Right renal pelvis (tissue), 4 donors: ENCODE measurements around the gene PRKCH. TPM values are rescaled to one million over a fixed set of nuclear protein-coding genes. Genes with fewer than 3 reads are reported as not detected.

Experiments
- DNase-seq, 4 donors: peaks; one replicate each; pipeline ENCODE4 v3.0.0-alpha.2; 2013; ENCODE audit warnings: low read depth in 4 of 4, low spot score in 3 of 4, missing footprints in 1 of 4
- polyA plus RNA-seq, 4 donors: library from polyadenylated mRNA; unstranded; fragments of 120-200 nt; gene quantifications; one replicate each; pipeline ENCODE4 v1.2.1, GENCODE V29; 2013; ENCODE audit not compliant: insufficient read length in 4 of 4

Gene PRKCH
- polyA plus RNA-seq, 4 donors, result 17.2 to 19.8 (median 18.4) TPM

DNA sequence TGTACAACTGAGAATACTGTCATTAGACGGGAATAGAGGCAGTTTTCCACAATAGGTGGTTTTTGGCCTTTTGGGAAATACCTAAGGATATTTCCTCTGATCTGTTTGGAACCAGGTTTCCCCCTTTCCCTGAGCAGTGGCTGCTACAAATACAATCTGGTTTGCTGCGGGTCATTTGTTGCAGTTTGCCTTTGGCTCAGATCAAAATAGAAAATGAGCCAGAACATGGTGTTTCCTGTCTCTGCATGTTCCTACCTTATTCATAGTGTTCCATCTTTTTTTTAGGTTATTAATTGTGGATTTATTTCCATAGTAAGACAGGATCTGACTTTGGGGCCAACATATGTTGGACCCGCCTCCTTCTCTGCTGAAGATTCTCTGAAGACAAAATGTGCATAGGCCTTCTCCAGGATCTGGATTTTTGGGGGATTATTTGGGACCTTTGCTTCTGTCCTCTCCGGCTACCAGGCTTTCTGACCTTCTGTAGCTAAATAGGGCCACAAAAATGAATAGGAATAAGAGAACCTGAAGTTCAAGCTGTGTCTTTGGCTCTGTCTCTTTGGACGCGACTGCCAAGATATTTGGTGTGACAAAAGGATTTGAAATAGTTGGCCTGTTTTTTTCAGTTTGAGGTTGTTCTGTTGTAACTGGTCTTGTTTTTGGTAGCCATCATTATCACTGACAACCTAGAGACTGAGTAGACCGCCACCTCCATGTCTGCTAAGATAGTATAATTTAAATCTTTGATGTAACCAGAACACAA, 146.9 kb downstream of the PRKCH start:
- no peak for DNase-seq

DNA sequence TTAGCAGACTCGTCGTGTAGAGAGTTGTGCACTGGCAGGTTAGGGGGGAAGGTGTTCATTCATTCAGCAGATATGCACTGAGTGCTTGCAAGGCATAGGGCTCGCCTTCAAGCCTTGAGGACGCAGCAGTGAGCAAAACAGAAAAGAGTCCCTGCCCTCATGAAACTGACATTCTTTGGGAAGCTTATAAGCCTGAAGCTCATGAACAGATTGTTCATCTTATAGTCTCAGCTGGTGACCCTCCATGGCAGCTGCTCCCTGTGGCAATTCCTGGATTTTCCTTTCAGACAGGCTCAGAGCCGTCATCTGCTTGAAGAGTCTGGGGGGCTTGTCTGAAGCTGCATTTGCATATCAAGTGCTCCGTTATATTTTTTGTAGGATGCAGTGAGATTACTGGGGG, 148.4 kb downstream of the PRKCH start:
- no peak for DNase-seq

DNA sequence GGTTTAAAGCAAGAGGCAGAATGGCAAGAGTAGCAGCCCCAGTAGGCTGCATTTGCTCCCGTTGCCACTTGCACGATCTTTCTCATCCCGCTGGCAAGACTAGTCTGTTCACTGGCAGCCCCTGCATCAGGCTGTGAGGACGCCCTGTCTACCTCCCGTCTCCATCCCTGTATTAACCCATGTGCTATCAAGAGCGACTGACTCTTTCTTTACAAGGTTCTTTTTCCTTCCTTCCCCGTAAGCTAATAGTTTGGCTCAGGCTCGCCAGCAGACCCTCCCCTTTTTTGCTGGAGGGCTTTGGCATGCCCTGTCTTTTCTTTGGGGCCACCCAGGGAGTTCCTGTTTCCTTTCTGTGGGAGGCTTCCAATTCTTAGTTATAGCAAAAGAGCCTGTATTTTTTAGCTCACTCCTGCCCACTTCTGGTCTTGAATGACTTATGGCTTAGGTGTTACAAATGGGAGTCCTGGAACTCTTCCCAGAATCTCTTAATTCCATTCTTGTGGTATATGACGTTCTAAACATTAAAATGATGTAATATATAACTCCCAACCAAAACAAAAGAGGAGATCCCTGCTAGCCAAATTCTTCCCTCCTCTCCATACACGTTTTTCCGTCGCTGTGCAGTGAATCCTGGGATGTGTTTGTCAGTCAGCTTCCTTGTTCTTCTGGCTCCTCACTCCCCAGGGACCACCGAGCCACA, 149.0 kb downstream of the PRKCH start:
- no peak for DNase-seq

DNA sequence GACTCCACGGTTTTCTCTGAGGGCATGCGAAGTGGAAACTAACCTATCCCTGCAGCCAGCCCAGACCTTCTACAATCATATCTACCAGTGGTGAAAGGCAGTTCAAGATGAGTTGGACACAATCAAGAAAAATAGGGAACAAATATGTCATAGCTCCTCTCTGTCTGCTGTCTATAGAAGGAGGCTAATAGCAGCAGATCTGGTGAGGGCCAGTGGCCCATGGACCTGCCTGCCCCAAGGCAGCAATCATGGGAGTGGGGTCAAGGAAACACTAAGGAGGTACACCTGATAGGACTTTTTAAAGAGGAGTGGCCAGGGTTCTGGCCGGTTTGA, 149.5 kb downstream of the PRKCH start:
- no peak for DNase-seq

DNA sequence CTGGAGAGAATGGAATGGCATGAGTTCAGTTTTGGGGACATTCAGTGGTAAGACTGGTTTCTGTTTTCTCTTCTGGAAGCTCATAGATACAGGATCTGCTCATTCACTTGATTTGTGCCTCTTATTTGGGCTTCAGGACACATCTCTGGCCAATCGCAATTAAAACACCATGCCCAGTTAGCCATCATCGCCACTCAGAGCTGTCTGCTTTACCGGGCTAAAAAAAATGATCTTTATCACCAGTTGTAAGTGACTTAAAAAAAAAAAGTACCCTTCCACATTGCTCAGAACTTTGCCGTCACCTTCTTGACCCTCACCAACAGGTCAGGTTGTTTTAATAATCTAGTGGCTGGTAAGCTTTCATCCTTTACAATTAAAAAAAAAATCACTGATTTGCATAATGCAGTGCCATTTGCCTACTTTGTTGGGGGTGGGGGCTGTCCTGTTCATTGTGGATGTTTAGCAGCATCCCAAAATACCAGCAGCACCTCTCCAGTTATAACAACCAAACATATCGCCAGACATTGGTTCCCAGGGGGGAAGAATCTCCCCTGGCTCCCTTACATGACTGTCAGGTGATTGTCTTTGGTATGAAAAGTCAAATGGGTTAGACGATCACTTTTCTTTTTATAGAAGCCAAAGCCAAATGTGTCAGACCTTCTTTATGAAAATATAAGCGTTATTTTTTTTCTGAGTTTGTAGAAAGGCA, 150.1 kb downstream of the PRKCH start:
- no peak for DNase-seq

DNA sequence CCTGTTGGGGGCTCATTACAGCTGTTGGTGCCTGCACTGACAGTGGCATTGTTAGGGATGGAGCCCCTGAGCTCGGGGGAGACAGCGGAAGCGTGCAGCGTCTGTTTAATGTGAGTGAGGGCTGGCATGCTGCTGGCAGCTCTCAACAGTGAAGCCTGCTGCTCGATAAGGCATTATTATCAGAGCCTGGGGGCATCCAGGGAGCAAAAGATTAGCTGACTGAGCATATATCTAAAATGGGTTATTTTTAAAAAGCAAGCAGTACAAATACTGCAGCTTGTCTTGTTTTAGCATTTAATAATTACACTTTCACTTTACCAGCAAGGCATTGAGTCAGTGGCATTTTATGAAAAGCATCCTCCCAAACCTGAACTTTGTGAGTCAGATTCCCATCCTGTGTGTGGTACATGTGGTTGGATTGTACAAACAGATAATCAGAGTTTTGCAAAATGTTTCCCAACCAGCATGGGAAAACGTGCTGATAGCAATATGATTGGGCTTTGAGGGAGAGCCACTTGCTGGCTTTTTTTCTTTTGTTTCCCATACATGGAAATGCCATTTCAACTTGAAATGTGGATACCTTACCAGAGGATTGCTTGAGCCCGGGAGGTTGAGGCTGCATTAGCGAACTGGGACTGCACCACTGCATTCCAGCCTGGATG, 150.8 kb downstream of the PRKCH start:
- DNase-seq, result no peak

DNA sequence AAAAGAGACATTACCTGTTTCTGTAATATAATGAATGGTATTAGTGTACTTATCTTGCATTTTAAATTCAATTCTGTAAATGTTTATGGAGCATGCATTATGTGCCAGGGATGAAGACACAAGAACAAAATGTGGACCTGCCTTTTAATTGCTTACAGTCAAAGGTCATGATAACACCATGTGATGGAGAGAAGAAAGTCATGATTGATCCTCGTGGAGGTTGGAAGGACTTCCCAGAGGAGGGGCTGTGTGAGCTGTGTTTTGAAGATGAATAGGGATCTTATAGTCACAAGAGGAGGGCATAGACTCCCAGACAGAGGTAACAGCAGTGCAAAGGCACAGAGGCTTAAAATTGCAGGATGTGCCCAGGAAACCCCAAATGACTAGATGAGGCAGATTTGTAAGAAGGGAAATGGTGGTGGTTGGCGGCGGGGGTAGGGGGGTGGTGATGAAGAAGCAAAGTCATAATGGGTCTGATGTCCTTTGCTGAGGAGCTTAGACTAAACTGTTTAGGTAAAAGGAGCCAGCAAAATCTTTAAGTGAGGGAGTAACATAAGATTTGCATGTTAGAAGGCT, 151.5 kb downstream of the PRKCH start:
- DNase-seq, result no peak

DNA sequence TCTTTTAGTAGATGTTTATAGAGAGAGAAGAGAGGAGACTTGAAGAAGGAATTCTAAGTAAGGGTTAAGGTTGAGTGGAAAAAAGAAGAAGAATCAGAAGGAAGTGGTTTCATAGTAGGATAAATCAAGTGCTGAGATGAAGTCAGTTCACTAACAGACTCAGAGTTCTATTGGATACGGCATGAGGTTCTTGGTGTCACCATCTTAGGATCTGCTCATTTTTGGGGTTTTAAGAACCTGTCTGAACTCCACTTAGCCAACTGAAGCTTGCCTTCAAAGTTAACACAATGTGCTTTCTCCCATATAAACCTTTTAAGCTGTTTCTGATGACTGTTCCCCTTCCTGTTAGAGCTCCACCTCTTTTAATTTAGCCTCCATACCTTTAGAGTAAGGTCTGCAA, 152.6 kb downstream of the PRKCH start:
- DNase-seq, result no peak

DNA sequence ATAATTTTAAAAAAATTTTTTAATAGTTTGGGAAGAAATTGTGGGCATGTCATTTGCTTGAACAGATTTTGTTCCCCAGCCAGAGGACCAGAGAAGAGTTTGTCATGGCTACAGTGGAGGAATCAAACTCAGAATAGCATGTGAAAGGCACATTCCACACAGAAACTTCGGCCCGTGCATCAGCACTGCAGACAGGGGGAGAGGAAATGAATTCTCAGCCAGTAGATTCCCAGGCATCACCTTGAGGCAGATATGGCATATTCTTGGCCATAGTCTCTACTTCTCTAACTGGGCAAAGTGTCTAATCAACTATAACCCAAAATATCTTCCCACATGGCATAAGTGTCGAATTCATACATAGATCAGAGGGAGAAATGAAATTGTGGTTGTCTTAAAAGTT, 153.3 kb downstream of the PRKCH start:
- DNase-seq, result no peak

DNA sequence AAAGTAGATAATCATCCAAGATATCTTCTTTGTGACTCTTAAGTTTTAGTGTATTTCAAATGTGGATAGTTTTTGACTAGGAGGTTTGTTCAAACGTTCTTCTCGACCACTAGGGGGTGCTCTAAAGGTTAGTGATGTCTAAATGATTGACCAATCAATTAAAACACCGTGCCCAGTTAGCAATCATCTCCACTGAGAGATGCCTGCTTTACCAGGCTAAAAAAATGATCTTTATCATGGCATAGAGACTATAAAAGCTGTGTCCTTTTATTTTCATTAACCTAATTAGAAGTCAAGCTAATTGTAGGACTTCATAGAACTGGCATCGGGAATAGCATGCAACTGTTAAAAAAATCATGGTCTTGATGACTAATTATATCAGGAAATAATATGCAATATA, 153.9 kb downstream of the PRKCH start:
- peak in 1 of 4 donors; percentile 30 for DNase-seq

DNA sequence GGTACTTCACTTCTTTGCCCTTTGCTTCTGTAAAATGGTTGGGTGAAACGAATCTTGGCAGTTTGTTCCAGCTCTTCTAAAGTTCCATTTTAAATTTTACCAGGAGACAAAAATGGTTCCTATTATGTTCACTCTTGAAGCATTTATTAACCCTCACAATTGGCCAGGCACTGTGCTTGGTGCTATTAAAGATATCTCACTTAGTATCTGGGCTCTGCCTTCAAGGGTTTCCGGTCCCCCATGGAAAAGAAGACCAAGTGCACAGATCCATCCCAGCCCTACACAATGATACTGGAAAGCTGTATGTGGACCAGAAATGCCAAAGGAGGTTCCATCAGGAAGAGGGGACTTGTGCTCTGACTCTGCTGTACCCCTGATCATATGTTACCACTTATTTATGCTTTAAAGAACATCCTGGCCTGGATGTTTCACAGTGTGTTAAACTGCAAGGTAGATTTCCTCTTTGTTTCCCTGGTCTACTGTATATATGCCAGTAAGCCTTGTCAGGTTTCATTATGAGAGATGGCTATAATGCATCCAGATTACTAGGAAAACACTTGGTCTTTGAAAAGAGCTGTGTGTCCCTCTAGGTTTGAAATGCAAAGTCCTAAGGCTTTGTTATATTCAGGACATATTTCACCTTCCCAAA, 154.8 kb downstream of the PRKCH start:
- DNase-seq, result no peak

DNA sequence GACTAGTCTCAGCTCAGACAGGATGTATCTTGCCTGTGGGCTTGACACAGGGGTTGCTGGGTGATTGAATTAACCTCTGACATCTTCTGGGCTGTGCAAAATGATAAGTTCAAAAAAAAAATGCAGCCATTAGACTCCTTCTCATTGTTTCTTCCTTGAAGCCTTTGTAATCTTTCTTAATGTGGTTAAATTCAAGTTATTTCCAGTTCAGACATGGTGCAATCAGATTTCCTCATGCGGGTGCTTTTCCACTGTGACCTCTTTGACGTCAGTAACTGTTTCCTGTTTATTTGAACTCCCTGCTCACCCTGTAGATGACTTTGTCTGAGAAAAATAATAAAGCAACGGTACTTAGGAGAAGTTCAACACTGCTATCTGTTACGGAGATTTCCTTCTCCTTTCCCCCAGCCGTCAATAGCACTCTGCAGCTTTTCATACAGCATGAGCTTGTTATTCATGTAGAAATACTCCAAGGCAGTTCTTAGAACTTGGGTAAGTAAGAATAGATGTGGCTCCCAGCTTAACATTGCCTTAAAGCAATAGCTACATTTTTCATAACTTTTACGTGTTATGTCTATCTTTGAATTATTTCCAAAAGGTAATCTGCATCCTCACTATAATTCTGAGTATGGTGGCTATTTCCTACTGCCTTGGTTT, 155.5 kb downstream of the PRKCH start:
- DNase-seq, result peak in 3 of 4 donors; percentile 33 to 65 (median 43)

DNA sequence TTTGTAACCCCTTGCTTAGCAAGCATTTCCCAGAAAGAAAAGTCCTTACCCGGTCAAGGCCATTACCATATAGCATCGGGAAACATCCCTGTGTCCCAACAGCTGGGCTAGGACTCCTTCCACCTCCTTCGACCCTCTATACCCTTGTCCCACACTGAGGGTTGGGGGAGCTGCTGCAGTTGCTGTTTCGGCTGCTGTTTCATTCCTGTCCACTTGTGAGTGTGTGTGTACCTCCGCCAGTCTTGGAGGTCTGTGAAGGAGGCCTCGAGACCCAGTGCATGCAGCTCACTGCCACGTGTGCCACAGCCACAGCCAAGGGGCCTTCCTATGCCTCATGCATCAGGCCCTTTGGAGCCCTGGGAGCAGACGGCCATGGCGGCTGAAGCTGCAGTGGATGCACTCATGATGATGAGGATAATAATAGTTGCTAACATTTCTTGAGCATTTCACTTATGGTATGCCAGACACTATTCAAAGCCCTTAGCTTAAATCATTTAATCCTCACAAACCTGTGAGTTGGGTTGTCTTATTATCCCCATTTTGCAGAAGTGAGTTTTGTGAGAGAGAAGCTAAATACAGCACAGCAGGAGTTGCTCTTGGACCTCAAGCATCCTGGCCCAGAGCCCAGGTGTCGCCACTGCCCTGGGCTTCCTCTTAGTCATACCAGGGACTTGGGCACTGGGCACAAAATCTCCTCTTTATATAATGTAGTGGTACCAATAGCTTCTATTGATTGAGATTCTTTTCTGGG, 156.5 kb downstream of the PRKCH start:
- no peak for DNase-seq

DNA sequence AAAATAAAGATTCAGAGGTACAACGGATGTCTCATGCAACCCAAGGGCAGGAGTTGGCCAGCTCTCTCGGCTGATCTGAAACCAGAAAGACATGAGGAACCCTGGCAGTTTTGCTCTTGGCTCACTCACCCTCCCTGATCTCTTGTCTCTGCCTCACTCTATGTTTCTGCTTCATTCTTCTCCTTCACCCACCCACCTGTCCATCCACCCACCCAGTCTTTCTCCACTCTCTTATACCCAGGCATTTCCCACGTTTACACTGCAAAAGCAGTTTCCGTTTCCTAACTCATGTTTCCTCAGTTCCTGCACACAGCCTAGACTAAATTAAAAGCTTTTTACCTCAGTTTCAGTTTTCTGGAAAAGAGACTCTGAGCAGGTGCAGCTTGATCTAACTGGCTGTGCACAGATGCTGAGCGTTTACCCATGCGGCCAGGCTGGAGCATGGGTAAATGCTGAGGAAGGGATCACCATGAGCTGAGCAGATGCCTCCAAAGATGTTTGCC, 157.6 kb downstream of the PRKCH start:
- no peak for DNase-seq

DNA sequence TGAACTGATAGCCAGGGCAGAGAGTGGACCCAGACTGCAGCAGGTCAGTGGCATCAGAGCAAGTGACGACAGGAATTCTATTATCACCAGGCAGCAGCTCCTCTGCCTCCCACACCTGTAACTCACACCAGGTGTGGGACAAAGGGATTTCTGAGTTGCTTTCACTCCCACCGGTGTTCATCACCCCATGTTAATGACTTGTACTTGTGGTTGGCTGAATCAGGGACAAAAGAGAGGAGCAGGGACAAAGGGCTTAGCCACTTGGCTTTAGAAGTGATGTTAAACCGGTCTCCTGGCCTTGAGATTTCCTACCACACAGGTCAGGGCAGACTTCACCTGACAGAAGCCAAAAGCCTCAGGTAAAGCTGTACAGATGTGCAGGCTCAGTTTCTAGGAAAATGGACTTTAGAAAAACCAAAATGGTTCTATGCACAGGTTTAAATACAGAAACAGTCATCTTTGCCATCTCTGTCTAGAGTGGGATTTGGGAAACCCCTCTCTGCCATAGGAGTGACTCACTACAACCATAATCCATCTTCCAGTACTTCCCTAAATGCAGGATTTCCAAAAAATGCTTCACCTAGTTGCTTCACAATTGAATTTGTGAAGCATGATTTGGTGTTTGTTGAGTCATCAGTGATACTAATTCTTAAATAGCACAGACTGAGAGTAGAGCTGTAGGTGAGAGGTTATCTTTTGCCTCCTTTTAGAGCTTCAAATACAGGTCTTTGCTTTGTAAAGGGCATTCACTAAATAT, 158.5 kb downstream of the PRKCH start:
- DNase-seq, result no peak

DNA sequence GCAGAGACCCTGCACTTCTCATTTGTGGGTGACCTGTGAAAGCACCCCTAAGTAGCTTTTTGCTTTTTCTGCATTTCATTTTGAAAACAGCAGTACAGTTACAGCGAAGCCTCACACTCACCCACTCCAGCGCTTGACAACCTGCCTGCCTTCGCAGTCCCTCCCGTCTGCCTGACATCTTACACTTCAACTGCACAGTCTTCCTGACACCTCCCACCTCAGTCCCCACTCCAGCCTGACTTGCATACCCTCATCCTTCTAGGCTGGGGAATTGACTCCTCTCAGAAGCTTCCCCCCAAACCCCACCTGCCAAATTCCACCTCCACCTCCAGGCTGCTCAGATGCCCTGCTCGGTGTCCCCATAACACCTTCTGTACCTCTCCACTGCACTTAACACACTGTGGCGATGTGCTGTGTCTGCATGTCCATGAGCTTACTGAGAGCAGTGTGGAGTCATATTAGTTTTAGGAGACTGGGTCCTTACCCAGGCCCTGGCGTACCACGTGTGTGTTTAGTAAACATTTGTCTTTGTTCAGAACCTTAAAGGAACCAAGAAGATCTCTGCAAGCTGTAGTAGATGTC, 159.4 kb downstream of the PRKCH start:
- no peak for DNase-seq

DNA sequence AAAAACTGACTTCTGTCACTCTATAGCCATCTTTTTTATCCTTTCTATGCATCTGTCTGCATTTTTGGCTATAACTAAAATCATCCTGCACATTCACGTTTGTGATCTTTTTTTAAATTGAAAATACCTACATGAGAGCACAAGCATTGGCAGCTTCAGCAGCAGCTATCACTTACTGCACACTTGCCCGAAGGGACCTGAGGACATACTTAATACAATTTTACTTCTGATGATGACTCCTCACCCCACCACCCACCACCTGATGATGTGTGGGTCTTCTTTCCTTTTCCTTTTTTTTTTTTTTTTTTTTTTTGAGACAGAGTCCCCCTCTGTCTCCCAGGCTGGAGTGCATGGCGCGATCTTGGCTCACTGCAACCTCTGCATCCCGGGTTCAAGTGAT, 160.3 kb downstream of the PRKCH start:
- no peak for DNase-seq
